Activated naive CD4-positive, alpha-beta T cell treated with anti-CD3 and anti-CD28 coated beads, Interleukin-2, amount 10 ng/mL, durations not matched to agents 7 days and 5 days (primary cell): Measurements from ENCODE around the gene PLCXD3.
"Not testable (repeated sequence)": the region's sequence is repeated elsewhere in the genome, so short reads cannot be mapped to it uniquely, and the experiment has no call there.

Experiments used
- CTCF ChIA-PET: fragments of 350-600 bp; sonication (Branson Sonifier 250); formaldehyde crosslinking; loops from one replicate; lab custom pipeline; 2021; ENCODE audit warnings: antibody characterized with exemption; lab: Charles Lee
- DNase-seq: peaks from one replicate; pipeline ENCODE4 v3.0.0-alpha.2; 2020
- H3K27ac Mint-ChIP-seq: one replicate; pipeline ENCODE4 v1.8.0; 2021; ENCODE audit warnings: mild to moderate bottlenecking, moderate library complexity, mixed read lengths
- H3K27me3 Mint-ChIP-seq: one replicate; pipeline ENCODE4 v1.8.0; 2021; ENCODE audit warnings: mild to moderate bottlenecking, mixed read lengths
- H3K36me3 Mint-ChIP-seq: one replicate; pipeline ENCODE4 v1.8.0; 2021; ENCODE audit warnings: mixed read lengths
- H3K4me1 Mint-ChIP-seq: one replicate; pipeline ENCODE4 v1.8.0; 2021; ENCODE audit warnings: mixed read lengths
- H3K4me3 Mint-ChIP-seq: one replicate; pipeline ENCODE4 v1.8.0; 2021; ENCODE audit warnings: mild to moderate bottlenecking, moderate library complexity, mixed read lengths
- H3K9me3 Mint-ChIP-seq: one replicate; pipeline ENCODE4 v1.8.0; 2021; ENCODE audit warnings: mixed read lengths

The PLCXD3 gene

DNA sequence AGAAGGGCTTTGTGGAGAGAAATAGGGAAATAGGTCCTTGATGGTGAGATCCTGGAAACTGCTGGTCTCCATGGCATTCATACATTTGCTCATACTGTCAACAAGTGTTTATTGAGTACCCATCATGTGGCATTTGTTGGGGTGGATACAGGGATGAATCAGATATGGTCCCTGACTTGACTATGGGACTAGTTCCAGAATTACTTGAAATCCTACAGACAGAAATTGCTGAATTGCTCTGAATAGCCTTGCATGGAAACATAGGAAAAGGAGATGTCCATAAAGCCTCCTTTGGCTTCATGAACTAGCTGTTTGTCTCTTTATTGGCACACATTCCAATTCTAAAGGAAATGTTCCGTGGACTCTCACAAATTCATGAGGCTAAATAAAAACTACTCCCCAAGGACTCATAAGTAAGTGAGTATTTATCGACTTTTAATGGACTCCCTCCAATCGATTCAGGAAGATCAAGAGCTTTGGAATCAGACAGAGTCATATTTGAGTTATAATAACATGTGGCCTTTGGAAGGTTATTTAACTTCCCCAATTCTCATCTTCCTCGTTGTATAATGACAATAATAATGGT lies 174.7 kb downstream of the PLCXD3 start:
- H3K27ac Mint-ChIP-seq, result no peak overlapping the region
- CTCF ChIA-PET, result no interaction called here
- H3K4me3 Mint-ChIP-seq, result no peak overlapping the region
- no peak for DNase-seq
- H3K9me3 Mint-ChIP-seq, result no peaks in the 10 kb centered on the region
- no peaks in the 10 kb centered on the region for H3K27me3 Mint-ChIP-seq
- H3K36me3 Mint-ChIP-seq, result no peaks in the 10 kb centered on the region
- no peaks in the 10 kb centered on the region for H3K4me1 Mint-ChIP-seq

DNA sequence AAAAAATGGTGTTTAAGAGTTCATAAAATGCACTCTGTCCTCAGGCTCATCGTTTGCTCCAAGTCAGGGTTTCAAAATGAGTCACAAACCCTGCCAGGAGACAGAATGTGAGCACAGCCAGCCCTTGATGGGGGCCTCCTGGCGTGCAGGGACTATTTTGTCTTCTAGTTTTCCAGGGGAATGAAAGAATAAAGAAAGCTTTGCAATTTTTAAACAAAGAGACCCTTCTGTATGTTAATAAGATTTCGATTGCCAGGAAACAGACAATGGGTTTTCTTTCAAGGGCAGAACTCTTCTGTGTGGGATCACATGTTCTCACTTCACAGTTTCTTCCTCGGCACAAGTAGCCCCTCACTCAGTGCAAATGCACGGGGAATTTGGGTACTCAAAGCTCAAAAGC lies 175.6 kb downstream of the PLCXD3 start:
- no peak overlapping the region for H3K4me3 Mint-ChIP-seq
- CTCF ChIA-PET, result no interaction called here
- H3K4me1 Mint-ChIP-seq, result no peaks in the 10 kb centered on the region
- H3K27ac Mint-ChIP-seq, result no peak overlapping the region
- no peaks in the 10 kb centered on the region for H3K27me3 Mint-ChIP-seq
- no peak for DNase-seq
- H3K9me3 Mint-ChIP-seq, result no peaks in the 10 kb centered on the region
- H3K36me3 Mint-ChIP-seq, result no peaks in the 10 kb centered on the region

DNA sequence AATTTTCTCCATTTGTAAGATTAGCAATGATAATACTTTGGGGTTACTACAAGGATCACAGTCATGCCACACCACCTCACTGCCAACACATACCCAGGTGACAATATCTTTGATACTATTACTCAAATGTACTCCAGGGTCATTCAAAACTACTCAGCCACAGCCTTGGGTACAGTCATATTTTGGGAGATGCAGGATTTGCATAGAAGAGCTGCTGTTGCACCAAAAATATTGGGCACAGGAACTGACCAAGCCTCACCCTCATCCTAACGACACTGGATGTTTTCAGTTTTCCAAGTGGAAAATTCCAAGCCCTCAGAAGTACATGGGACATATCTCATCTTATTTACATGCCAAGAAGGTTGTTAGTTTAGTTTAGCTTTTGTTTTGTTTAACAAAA lies 176.2 kb downstream of the PLCXD3 start:
- Mint-ChIP-seq H3K36me3 (no peaks in the 10 kb centered on the region), H3K27me3 (no peaks in the 10 kb centered on the region), H3K27ac (no peak overlapping the region), H3K4me1 (no peaks in the 10 kb centered on the region), H3K9me3 (no peaks in the 10 kb centered on the region), H3K4me3 (no peak overlapping the region)
- CTCF ChIA-PET, result no interaction called here
- DNase-seq, result no peak

- H3K9me3 Mint-ChIP-seq, result peaks cover 2% of the 10 kb centered on the region
- CTCF ChIA-PET, result no interaction called here
- no peaks in the 10 kb centered on the region for H3K27me3 Mint-ChIP-seq
- no peaks in the 10 kb centered on the region for H3K4me1 Mint-ChIP-seq
- no peaks in the 10 kb centered on the region for H3K36me3 Mint-ChIP-seq
- H3K27ac Mint-ChIP-seq, result no peak overlapping the region
- no peak overlapping the region for H3K4me3 Mint-ChIP-seq
- no peak for DNase-seq
Measured at GRCh38 chr5:41325074-41325473, 185.3 kb downstream of the PLCXD3 start.

- DNase-seq, H3K9me3 Mint-ChIP-seq, H3K27ac Mint-ChIP-seq, H3K36me3 Mint-ChIP-seq, H3K4me3 Mint-ChIP-seq, H3K4me1 Mint-ChIP-seq, H3K27me3 Mint-ChIP-seq, CTCF ChIA-PET: not testable (repeated sequence)
Measured at GRCh38 chr5:41322826-41323225, 187.6 kb downstream of the PLCXD3 start.

- no peak for DNase-seq
- CTCF ChIA-PET, result no interaction called here
- Mint-ChIP-seq H3K4me3 (no peak overlapping the region), H3K9me3 (no peaks in the 10 kb centered on the region), H3K27ac (no peak overlapping the region), H3K4me1 (no peaks in the 10 kb centered on the region), H3K27me3 (no peaks in the 10 kb centered on the region), H3K36me3 (no peaks in the 10 kb centered on the region)
Measured at GRCh38 chr5:41312478-41313060, 197.8 kb downstream of the PLCXD3 start.

- H3K4me3 Mint-ChIP-seq, result no peak overlapping the region
- CTCF ChIA-PET, result no interaction called here
- no peaks in the 10 kb centered on the region for H3K9me3 Mint-ChIP-seq
- no peak for DNase-seq
- H3K27ac Mint-ChIP-seq, result no peak overlapping the region
- H3K36me3 Mint-ChIP-seq, result no peaks in the 10 kb centered on the region
- no peaks in the 10 kb centered on the region for H3K27me3 Mint-ChIP-seq
- no peaks in the 10 kb centered on the region for H3K4me1 Mint-ChIP-seq
Measured at GRCh38 chr5:41312066-41312465, 198.3 kb downstream of the PLCXD3 start.

DNA sequence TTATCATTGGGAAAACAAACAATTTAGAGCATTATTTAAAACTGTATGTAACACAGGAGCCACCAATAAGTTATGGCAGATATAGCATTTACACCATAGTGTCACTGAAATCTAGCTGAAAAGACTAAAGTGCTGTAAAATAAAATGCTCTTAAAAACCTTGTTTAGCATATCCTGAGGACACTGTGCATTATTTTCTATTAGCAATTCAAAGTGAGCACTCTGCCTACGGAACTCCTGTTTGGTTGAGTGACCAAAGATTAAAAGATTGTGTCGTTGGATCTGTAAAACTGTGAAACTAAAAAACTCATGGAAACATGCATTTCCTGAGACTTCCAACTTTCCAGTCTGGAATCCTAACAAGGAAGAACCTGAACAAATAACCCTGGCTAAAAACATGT lies 201.1 kb downstream of the PLCXD3 start:
- H3K27ac Mint-ChIP-seq, result no peak overlapping the region
- no peak for DNase-seq
- no peaks in the 10 kb centered on the region for H3K27me3 Mint-ChIP-seq
- CTCF ChIA-PET, result no interaction called here
- no peaks in the 10 kb centered on the region for H3K9me3 Mint-ChIP-seq
- H3K4me3 Mint-ChIP-seq, result no peak overlapping the region
- H3K36me3 Mint-ChIP-seq, result no peaks in the 10 kb centered on the region
- H3K4me1 Mint-ChIP-seq, result no peaks in the 10 kb centered on the region

- no peaks in the 10 kb centered on the region for H3K4me1 Mint-ChIP-seq
- H3K9me3 Mint-ChIP-seq, result no peaks in the 10 kb centered on the region
- no peak overlapping the region for H3K27ac Mint-ChIP-seq
- CTCF ChIA-PET, result no interaction called here
- H3K27me3 Mint-ChIP-seq, result no peaks in the 10 kb centered on the region
- no peak overlapping the region for H3K4me3 Mint-ChIP-seq
- DNase-seq, result no peak
- no peaks in the 10 kb centered on the region for H3K36me3 Mint-ChIP-seq
Measured at GRCh38 chr5:41306005-41306404, 204.4 kb downstream of the PLCXD3 start.

DNA sequence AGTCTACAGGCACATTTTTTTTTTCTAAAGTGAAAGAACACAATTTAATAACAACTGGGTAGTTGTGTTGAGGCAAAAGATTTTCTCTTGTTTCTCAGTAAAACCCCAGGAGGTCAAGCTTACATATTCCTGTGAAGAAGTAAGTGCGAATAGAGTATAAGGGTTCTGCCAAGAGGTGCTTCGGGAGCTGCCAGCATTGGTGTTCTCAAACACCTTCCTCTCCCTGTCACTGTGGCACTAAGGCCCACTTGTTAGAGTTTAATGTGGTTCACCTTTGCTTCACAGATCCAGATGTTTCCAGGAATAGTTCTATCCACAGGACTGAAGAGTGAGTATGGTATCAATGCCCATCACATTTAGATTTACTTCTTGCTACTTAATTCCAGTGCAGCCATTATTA lies 205.3 kb downstream of the PLCXD3 start:
- Mint-ChIP-seq H3K9me3 (no peaks in the 10 kb centered on the region), H3K27ac (no peak overlapping the region), H3K27me3 (no peaks in the 10 kb centered on the region), H3K4me3 (no peak overlapping the region), H3K4me1 (no peaks in the 10 kb centered on the region), H3K36me3 (no peaks in the 10 kb centered on the region)
- DNase-seq, result no peak
- CTCF ChIA-PET, result no interaction called here

GRCh38 chr5:41296066-41296465 lies 214.3 kb downstream of the PLCXD3 start:
- no peak overlapping the region for H3K4me3 Mint-ChIP-seq
- no peak overlapping the region for H3K27ac Mint-ChIP-seq
- CTCF ChIA-PET, result no interaction called here
- DNase-seq, result no peak
- no peaks in the 10 kb centered on the region for H3K4me1 Mint-ChIP-seq
- H3K9me3 Mint-ChIP-seq, result no peaks in the 10 kb centered on the region
- H3K36me3 Mint-ChIP-seq, result no peaks in the 10 kb centered on the region
- H3K27me3 Mint-ChIP-seq, result no peaks in the 10 kb centered on the region

DNA sequence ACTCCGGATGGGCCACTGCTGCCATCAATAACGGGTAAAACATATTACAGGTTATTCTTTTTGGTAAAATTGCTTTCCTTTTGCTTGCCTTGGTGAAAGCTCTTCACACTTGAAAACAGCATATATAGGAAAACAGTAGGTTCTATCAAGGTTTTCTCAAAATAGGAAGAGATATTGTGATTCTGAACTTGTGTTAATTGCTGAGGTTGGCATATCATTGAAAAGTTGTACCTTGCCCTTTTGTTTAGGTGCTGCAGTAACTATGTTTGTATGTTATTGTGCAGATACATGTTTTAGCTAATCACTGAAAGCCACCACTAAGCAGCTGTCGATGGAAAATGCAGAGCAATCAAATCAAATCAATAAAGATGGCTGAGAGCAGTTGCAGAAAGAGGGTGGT lies 219.1 kb downstream of the PLCXD3 start:
- no peak for DNase-seq
- Mint-ChIP-seq H3K4me1 (no peaks in the 10 kb centered on the region), H3K36me3 (no peaks in the 10 kb centered on the region), H3K9me3 (peaks cover 2% of the 10 kb centered on the region), H3K27ac (no peak overlapping the region), H3K27me3 (no peaks in the 10 kb centered on the region), H3K4me3 (no peak overlapping the region)
- CTCF ChIA-PET, result no interaction called here

DNA sequence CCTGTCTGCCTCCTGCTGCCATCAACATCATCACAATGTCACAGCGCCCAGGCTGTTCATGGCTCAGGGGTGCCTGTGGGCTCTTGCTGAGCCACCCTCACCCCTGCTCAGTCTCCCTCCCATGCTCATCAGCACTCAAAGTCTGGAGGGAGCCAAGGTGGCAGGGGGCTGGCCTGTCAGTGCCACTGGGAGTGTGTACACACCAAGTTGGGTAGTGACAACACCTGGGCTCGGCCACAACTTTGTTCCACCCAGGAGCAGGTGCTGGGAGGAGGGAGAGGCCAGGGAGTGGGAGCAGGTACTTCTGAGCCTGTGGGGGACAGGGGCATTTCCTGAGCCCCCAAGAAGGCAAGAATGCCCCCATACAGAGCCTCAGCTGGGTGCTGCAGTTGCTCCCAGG lies 219.6 kb downstream of the PLCXD3 start:
- CTCF ChIA-PET, result no interaction called here
- no peak for DNase-seq
- H3K4me3 Mint-ChIP-seq, result no peak overlapping the region
- H3K27ac Mint-ChIP-seq, result no peak overlapping the region
- H3K4me1 Mint-ChIP-seq, result no peaks in the 10 kb centered on the region
- no peaks in the 10 kb centered on the region for H3K36me3 Mint-ChIP-seq
- H3K9me3 Mint-ChIP-seq, result peaks cover 2% of the 10 kb centered on the region
- H3K27me3 Mint-ChIP-seq, result no peaks in the 10 kb centered on the region

DNA sequence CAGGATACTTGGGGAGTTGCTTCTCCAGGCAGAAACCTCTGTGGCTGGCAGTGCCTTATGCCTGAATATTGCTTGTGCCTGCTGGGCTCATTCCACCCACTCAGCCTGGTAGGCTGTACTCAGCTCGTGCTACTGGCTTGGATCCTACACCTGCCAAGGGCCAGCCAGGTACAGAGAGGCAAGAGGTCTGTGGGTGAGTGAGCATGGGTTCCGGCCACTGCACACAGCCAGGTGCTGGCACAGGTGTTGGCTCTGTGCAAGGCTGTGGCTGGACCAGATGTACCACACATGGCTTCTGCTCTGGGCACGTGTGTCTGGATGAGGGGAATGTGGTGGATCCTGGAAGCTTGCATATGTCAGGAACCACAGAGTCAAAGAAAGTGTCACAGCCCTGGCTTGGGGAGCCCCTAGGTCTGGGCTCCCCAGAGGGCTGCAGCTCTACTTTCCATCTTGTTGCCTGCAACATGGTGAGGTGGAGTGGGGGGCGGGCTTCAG lies 220.4 kb downstream of the PLCXD3 start:
- no peak overlapping the region for H3K27ac Mint-ChIP-seq
- H3K4me1 Mint-ChIP-seq, result no peaks in the 10 kb centered on the region
- CTCF ChIA-PET, result no interaction called here
- H3K9me3 Mint-ChIP-seq, result peaks cover 2% of the 10 kb centered on the region
- no peaks in the 10 kb centered on the region for H3K36me3 Mint-ChIP-seq
- no peak overlapping the region for H3K4me3 Mint-ChIP-seq
- no peak for DNase-seq
- no peaks in the 10 kb centered on the region for H3K27me3 Mint-ChIP-seq

GRCh38 chr5:41286696-41287095 lies 223.7 kb downstream of the PLCXD3 start:
- Mint-ChIP-seq H3K27ac (no peak overlapping the region), H3K36me3 (no peaks in the 10 kb centered on the region), H3K9me3 (peaks cover 2% of the 10 kb centered on the region), H3K27me3 (no peaks in the 10 kb centered on the region), H3K4me1 (no peaks in the 10 kb centered on the region), H3K4me3 (no peak overlapping the region)
- no peak for DNase-seq
- CTCF ChIA-PET, result no interaction called here
